ENCODE measurements around the gene RBM3.

RBM3 gene

DNA sequence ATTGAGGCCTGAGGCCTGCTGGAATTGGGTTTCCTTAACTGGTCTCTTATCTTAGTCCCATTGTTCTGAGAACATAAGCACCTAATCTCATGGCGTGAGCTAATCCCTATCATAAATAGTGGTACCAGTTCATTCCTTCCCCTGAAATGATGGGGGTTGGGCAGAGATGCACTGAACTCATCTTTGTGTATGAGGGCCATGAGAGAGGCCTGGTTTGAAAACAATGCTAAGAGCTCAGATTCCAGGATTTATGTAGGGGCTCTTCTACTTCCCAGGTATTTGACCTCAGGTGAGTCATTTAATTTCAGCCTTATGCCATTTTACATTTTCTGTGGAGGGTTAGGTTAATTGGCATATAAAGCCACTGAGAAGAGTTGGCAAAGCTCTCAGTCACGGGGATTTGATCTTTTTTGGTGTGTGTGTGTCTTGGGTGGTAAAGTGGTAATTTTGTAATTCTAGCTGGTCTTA lies 4.4 kb downstream of the RBM3 start:
- no peak for DNase-seq

DNA sequence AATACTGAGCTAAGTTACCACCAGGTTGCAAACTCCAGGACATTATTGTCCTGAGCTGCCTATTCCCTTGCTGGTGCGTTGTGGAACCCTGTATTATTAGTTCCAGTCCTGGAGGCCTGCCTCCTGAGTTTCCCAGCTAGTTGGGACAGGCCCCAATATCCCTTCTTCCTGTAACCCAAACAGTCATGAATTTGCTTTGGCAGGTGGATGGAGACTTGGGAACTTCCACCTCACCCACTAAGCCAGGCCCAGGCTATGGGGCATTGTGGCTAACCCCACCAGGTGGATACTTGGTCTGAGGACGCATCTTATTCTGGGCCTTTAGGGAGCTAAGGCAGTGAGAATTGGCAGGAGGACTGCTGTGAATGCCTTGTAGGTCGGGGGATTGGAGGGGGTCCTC lies 5.0 kb downstream of the RBM3 start:
- DNase-seq, result no peak

DNA sequence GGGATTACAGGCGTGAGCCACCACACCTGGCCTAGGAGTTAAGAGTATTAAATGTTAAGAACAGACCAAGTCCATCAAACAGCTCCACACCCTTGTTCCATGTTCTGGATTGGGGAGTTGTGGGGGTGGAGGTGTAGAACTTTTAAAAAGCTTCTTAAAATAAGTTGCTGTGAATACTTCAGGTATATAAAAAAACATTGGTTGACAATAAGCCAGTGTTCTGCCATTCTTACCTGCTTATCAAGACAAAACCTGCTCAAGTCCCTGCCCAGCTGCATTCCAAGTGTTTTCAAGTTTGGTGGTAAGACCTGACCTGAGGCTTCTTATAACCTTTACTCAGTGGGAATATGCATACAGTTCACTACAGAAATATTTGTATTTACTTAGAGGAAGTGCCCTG lies 6.4 kb downstream of the RBM3 start:
- no peak for DNase-seq

DNA sequence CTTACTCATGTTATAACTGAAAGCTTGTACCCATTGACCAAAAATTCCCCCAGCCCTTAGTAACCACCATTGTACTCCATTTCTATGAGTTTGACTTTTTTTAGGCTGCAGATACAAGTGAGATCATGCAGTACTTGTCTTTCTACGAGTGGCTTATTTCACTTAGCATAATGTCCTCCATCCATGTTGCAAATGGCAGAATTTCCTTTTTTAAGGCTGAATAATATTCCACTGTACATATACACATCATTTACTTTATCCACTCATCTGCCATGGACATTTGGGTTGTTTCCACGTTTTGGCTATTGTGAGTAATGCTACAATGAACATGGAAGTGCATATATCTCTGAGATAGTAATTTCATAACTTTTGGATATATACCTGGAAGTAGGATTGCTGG lies 10.4 kb downstream of the RBM3 start:
- no peak for DNase-seq

DNA sequence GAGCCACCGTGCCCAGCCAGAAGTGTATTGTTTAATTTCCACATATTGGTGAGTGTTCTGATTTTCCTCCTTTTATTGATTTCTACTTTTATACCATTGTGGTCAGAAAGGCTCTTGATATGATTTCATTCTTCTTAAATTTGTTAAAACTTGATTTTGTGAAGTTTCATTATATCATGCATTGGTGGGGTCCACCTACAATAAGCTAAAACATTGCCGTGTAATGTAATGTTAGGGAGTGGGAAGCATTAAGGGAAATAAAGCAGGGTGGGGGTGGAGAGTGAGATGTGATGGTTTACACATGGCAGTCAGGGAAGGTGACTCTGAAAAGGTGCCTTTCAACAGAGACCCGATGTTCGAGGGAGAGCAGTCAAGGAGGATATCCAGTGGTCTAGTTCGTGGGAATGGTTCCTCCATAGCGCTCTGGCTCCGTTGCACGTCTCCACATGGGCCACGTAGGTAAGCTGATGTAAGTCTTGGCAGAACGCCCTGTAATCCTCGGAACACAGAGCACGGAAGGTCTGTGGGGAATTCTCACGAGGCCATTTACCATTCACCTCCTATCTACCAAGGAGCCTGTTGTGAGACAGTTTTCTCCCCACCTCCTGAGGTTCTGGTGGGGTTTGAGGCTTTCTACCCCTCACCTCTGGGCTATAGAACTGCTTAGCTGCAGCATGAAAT lies 15.3 kb downstream of the RBM3 start:
- DNase-seq, result no peak

DNA sequence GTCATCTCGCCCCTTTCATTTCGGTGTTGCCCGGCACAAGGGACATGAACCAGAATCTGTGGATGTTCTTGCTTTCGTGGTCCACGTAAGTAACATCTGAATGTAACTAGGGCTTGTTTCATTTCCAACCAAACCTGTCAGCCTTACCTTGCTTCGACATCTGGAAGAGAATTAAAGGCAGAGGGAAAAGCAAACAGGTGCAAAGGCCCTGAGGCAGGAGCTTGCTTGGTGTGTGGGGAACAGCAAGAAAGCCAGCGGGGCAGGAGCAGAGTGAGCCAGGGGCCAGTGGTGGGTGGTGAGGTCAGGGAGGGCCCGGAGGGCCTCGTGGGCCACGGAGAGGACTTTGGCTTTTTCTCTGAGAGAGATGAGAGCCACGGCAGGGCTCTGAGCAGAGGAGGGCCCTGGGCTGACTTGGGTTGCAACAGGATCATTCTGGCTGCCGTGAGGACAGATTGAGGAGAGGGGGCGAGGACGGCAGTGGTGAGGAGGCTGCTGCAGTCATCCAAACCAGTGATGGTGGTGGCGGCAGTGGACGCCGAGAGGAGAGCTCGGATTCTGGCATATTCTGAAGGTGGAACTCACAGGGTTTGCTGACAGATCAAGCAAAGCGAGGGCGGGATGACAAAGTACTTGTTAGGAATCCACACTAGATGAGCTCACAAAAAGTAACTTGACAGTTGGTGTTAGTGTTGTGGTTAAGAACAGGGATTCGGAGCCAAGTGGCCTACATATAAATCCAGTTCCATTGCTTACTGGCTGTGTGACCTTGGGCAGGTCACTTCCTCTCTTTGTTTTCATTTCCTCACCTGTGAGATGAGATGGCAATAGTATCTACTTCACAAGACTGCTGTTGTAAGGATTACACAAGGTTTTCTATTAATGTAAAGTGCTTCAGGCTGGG lies 16.2 kb downstream of the RBM3 start:
- no peak for DNase-seq

DNA sequence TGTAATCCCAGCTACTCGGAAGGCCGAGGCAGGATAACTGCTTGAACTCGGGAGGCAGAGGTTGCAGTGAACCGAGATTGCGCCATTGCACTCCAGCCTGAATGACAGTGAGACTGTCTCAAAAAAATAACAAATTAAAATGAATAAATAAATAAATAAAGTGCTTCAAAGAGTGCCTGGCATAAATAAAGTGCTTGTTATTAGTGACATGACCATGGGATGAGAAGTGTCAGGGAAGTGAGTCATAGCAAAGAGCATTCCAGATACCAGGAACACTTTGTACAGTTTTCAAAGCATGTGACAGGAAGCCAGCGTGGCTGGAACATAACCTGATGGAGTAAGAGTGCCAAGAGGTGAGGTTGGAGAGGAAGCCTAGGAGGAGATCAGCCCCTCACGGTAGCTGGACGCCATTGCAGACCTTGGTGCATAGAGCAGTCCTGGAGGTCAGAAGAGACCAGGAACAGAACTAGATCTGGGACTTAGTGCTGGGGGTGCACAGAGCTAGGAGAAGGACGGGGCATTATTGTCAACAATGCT lies 17.0 kb downstream of the RBM3 start:
- no peak for DNase-seq

DNA sequence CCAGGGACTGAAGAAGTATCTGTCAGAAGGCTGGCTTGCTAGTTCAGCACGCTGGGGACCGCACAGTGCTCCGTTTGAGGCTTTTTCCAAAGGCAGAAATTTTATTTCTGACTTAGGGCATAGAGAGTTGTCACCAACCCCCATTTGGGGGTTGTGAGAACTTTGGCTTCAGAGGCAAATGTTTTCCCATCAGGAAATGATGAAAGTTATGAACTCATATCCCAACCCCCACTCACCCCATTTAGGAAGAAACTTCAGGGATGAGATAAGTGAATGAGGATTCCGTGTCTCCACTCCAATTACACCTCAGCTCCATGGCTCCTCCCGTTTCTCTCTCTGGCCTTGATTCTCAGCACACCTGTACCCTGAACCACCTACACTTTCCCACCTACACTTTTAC lies 18.7 kb downstream of the RBM3 start:
- no peak for DNase-seq

DNA sequence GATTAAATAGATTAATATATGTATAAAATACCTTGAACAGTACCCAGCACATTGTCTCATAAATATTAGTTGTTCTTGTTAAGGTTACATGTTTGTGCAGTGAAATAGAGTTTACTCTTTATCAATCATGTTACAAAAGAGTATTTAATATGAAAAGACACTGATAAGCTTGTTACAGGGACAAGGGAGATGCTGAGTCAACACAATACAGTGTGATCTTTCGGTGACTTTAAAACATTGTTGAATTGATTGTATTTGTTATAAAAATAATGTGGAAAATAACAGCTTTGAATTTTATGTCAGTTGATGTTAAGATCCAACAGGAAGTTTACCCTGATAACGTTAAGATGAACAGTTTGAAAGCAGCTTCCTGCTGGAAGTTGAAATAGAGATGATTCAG lies 21.6 kb downstream of the RBM3 start:
- no peak for DNase-seq

DNA sequence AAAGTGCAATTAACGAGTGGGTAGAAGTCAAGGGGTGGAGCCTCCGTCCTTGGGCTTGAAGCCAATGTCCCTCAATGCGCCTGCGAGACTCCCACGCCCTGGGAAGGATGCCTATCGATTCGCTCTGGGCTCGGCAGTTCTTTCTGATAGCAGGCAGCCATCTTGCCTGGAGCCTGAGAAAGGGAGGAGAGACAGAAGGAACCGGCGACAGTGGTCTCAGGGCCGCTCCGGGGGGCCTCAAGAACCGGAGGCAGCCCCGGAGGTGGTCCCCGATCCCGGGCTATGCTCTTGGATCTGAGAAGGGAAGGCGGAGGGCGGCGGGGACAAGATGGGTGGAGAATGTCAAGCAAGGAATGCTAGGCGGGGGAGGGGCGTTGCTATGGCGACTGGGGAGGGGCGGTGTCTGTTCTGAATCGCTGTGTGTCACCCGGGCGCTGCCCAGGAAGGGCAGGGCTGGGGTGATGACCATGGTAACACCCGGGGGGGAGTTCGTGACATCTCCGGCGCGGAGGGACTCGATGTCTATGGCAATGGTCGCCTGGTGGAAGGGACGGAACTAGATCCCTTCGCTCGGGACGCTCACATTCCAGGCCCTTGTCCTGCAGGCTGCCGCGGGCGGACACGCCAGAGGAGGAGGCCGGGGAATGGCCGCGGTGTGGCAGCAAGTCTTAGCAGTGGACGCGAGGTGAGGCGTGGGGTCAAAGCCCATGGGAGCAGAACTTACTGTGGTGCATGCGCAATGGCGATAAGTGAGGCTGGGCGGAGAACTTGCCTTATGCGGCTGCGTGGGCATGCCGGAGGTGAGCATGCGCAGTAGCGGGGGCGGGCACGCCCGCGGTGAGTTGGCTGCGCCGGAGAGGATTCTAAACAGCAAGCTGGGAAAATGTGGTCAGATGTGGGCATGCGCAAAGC lies 23.3 kb downstream of the RBM3 start, which contains the start of gene WDR13:
Gene WDR13 (plus strand): TSS at position 140 of the 912 bp plus-strand sequence. CDS start 505 bp downstream, at position 645.
- DNase-seq, result peak; percentile 76 to 88

DNA sequence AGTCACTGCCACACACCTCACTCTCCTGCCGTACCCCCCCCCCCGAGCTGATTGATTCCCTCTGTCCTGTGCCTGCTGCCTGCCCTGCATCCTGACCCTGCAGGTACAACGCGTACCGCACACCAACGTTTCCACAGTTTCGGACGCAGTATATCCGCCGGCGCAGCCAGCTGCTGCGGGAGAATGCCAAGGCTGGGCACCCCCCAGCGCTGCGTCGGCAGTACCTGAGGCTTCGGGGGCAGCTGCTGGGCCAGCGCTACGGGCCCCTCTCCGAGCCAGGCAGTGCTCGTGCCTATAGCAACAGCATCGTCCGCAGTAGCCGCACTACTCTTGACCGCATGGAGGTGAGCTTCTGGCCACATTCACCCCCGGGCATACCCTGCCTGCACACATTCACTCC lies 24.3 kb downstream of the RBM3 start:
- DNase-seq, result no peak

DNA sequence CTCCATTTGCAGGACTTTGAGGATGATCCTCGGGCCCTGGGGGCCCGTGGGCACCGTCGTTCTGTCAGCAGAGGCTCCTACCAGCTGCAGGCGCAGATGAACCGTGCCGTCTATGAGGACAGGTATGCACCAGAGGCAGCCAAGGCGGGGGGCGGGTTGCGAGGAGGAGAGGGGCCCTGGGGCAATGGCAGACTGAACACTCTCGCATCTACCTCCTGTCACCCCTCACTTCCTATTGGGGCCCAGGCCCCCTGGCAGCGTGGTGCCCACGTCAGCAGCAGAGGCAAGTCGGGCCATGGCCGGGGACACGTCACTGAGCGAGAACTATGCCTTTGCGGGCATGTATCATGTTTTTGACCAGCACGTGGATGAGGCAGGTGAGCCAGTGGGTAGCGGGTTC lies 25.1 kb downstream of the RBM3 start:
- DNase-seq, result no peak

DNA sequence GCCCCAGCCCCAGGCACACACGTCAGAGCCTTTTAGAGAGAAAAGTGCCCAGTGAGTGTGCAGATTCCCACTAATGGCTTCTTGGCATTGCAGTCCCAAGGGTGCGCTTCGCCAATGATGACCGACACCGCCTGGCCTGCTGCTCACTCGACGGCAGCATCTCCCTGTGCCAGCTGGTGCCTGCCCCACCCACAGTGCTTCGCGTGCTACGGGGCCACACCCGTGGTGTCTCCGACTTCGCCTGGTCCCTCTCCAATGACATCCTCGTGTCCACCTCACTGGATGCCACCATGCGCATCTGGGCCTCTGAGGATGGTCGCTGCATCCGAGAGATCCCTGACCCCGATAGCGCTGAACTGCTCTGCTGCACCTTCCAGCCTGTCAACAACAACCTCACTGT lies 25.9 kb downstream of the RBM3 start:
- DNase-seq, result no peak

DNA sequence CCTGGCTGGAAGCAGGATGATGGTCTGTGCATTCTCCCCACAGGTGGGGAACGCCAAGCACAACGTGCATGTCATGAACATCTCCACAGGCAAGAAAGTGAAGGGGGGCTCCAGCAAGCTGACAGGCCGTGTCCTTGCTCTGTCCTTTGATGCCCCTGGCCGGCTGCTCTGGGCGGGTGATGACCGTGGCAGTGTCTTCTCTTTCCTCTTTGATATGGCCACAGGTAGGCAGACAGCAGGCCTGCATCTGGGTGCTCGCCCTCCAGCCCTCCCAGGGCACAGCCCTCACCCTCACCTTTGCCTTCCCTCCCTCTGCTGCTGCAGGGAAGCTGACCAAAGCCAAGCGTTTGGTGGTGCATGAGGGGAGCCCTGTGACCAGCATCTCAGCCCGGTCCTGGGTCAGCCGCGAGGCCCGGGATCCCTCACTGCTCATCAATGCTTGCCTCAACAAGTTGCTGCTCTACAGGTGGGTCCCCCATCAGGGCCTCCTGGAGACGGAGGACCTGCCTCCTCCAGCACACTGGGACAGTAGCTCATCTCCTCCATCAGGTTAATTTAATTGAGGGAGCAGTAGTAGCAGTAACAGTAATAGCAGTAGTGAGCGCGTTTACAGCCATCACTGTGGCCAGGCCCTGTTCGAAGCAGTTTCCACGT lies 27.6 kb downstream of the RBM3 start:
- no peak for DNase-seq

DNA sequence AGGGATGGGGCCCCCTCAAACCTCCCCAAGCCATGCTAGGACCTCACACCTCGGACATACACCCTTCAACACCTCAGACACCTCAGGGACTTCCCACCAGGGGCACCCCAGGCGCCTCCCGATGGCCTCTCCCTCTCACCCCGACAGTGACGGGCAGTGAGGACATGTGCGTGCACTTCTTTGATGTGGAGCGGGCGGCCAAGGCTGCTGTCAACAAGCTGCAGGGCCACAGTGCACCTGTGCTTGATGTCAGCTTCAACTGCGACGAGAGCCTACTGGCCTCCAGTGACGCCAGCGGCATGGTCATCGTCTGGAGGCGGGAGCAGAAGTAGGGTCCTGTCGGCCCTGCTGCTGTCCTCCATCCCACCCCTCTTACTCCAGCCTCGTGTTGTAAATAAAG lies 30.4 kb downstream of the RBM3 start:
- DNase-seq, result no peak

DNA sequence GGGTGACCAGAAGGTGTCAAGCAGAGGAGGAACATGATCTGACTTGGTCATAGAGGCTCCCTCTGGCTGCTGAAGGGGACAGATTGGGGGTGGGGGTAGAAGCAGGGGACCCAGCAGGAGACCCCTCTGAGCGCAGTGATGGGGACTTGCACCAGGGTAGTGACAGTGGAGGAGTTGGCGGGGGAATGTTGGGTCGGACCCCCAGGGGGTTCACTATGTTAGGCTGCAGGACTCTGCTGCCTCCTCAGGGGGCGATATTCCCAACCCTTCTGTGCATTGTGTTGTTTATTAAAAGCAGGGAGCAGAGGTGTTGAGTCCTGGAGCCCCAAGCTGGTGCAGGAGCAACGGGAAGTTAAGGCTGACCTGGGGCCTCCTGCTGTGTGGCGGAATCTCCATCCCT lies 31.8 kb downstream of the RBM3 start:
- no peak for DNase-seq

DNA sequence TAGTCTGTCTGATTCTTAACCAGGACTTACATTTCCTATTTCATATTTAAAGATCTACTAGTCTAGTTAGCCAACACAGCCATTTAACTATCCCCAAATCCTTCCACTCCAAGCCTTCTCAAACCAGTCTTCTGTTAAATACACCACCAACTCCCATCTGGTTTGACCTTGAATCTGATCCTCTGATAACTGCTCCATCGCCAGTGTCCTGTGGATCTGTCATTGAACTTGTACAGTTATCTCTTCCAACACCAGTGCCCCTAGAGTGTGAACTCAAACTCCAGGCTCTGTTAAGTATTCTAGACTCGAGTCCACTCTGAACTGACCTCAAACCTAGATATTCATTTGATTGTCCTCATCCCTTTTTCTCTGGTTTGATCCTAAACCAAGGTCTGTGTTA lies 37.4 kb downstream of the RBM3 start:
- no peak for DNase-seq

DNA sequence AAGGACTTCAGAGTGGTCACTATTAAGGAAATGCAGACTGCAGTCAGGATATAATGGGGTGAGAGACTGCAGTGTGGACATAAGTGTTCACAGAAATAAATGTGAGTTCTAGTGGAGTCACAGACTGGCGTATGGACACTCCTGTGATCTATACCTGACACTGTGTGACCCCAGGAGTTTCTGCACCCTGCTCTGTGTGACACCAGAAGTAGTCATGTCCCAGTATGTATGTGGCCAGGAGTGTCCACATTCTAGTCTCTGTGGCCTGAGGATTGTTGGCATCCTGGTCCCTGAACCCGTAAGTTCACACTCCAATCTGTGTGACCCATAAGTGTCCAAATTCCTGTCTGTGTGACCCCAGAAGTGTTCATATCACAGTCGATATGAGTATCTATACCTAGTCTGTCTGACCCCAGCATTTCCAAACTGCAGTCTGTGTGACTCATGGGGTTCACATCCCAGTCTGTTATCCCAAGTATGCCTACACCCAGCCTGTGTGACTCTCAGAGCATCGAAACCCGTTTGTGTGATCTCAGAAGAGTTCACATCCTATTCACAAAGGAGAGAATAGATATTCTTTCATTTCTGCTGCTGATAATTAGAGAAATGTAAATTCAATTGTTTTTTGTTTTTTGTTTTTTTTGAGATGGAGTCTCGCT lies 39.3 kb downstream of the RBM3 start:
- no peak for DNase-seq

DNA sequence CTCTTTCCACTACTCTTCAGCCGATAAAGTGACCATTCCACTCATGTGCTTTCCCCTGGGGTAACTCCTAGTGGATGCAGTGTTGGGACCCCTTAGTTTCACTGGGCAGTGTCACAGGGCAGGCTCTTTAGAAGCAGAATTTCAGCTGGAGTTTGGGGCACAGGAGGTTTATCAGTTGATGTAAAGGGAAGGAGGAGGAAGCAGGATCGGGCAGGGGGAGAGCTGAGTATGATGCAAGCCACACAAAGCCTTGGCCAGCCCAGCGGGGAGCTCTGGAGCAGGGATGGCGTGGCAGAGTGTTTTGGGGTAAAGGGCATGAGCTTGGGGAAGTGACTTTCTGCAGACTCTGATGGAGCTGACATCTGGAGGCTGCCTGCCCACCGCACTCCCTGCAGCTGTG lies 42.3 kb downstream of the RBM3 start:
- no peak for DNase-seq

DNA sequence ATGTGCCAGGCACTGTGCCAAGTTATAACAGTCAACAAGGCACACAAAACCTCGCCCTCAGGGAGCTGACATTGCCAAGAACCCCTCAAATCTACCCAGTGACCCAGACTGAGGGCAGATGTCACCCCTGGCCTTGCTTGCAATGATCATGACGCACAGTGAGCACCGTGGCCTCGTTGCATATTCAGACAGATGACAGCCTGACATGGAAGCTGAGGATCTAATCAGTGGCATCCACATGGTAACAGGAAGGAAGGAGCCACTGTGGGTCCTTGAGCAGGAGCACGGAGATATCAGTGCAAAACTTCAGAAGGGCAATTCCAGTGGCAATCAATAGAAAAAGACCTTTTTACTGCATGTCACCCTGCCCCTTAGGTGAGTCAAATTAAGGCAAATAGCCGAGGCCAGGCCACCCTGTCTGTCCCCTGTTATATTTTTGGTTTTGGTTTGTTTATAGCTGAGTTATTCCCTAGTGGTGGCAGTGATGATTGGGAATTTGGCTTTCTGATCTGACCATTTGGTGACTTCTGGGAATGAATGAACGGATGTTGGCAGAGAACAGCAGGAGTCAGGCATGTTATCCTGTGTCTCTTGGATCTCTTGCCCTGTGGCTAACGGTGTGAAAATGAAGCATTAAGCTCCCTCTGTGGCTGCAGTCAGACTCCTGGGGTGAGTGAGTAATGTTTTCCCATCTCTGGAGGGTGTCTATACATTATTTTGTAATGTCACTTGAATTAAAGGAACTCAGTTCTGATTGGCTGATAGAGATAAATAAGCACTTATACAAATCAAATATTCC lies 43.5 kb downstream of the RBM3 start:
- peak in 1 of 2 experiments; percentile 67 for DNase-seq
